GM21786 (cell line): ENCODE results near the gene SLC38A11.
"Not testable (repeated sequence)": the region's sequence is repeated elsewhere in the genome, so short reads cannot be mapped to it uniquely, and the experiment has no call there.

Experiments used
- ATAC-seq: cut with Tn5 transposase; IDR thresholded peaks from one replicate; pipeline ENCODE4 v1.9.1; 2021; ENCODE audit not compliant: unreplicated experiment

Gene SLC38A11

GRCh38 chr2:164954954-164955701 lies at the start of gene SLC38A11:
Gene SLC38A11 (minus strand): TSS chr2:164955525. CDS start chr2:164955247, 278 bp downstream.
- no peak for ATAC-seq

DNA sequence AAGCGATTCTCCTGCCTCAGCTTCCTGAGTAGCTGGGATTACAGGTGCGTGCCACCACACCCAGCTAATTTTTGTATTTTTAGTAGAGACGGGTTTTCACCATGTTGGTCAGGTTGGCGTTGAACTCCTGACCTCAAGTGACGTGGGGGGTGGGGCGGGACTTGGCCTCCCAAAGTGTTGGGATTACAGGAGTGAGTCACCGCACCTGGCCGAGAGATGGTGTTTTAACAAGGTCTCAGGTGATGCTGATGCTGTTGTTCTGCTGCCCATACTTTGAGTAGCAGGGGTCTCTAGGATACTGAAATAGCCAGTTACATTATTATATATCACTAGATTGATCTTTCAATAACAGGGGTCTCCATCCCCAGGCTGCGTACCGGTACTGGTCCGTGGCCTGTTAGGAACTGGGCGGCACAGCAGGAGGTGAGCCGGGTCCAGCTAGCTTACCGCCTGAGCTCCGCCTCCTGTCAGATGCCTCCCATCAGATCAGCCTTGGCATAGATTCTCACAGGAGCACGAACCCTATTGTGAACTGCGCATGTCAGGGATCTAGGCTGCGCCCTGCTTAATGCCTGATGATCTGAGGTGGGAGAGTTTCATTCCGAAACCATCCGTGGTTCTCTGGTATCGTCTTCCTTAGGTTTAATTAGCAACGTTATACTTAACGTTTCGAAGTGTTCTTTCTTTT lies 48.3 kb upstream of the SLC38A11 start:
- ATAC-seq = no peak

DNA sequence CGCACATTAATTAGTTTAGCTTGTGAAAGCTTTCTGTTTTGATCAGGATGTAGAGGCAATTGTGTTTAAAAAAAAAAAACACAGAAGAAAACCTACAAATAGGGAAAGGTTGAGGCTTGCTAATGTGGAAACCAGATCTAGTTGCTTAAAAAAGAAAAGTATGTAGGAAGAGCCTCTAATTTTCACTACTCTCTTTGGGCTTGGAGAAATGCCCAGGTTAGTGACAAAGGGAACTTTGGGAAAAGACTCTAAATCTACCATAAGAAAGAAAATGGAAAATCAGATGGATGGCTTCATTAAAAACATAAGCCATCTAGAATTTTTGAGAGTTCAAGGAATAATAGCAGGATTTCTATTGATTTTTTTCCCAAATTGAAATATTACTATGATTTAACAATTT lies 47.3 kb upstream of the SLC38A11 start:
- no peak for ATAC-seq

- ATAC-seq = not testable (repeated sequence)
Observed at GRCh38 chr2:164994664-164995299, 39.5 kb upstream of the SLC38A11 start.

GRCh38 chr2:164993287-164994016 lies 38.1 kb upstream of the SLC38A11 start:
- no peak for ATAC-seq

GRCh38 chr2:164992818-164993217 lies 37.5 kb upstream of the SLC38A11 start:
- peak; percentile 58 for ATAC-seq

- not testable (repeated sequence) for ATAC-seq
Observed at GRCh38 chr2:164992093-164992454, 36.7 kb upstream of the SLC38A11 start.

DNA sequence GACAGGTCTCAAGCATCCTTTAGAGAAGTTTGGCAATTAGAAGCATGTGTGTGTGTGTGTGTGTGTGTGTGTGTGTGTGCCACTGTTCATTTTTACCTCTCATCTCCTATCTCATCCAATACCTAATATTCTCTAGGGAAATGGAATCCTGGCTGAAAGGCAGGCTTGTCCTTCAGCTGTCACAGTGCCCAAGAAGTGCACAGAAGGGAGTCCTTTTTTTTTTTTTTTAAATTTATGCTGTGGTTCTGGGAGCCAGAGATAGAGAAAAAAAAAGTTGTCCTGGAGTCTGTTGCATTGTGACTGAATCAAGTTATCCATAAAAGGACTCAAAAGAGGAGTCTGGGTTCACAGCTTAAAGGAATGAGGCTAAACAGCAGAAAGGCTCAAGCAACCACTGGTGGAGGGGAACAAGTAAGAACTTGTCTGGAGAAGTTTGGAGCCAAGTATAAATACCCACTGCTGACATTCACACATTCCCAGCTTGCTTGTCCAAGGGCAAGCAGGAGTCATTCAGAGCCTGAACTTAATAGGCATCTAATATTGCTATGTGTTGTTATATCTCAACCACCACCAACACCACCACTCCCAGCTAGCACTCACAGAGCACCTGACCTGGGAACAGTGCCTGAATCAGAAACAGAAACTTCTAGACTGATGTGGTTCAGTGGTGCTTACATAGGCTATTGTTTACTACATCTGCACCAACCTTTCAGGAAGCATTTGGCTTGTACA lies 36.2 kb upstream of the SLC38A11 start:
- ATAC-seq = peak; percentile 79

DNA sequence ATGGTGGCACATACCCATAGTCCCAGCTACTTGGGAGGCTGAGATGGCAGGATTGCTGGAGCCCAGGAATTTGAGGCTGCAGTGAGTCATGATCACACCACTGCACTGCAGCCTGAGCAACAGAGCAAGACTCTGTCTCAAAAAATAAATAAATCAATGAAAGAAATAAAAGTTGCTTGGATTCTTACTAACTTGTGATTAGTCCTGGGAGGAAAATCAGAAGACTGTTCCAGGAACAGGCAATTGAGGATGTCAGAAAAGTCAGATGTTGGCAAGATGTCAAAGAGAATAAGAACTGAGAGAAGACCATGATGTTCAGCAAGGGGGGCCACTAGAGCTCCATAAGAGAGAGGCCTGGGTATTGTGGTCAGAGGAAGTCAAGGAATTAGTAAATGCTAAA lies 35.6 kb upstream of the SLC38A11 start:
- ATAC-seq = not testable (repeated sequence)

DNA sequence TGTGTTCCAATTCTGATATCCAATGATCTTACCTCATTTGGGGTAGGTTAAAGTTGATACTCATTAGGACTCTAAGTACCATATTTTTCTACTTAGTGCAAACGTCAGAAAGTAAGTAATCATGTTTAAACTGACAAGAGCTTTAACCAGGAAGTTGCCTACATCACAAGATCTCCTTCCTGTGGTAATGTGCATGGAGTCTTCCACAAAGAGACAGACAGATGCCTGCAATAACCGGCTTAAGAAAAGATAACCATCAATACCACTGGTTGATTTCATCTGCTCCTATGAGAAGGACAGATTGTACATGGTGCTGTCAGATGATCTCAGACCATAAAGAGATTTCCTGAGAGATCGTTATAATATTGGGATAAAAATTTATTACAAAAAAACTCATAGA lies 33.5 kb upstream of the SLC38A11 start:
- ATAC-seq = not testable (repeated sequence)

DNA sequence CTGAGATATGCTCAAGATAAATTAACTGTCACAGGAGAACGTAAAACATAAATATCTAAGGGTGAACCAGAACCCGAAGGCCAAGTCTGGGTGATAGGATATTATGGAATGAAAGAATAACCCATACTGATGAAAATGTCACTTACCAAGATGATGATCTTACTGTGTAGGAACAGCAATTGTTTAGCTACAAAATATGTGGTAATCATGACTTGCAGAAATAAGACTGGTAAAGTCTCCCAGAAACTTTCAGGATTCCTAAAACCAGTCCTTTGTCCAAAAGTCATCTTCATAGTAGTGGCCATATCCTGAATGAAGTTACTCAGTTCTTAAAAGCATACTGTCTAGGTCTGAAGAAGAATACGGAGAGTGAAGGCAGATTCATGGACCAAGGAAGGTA lies 30.7 kb upstream of the SLC38A11 start:
- ATAC-seq = not testable (repeated sequence)

DNA sequence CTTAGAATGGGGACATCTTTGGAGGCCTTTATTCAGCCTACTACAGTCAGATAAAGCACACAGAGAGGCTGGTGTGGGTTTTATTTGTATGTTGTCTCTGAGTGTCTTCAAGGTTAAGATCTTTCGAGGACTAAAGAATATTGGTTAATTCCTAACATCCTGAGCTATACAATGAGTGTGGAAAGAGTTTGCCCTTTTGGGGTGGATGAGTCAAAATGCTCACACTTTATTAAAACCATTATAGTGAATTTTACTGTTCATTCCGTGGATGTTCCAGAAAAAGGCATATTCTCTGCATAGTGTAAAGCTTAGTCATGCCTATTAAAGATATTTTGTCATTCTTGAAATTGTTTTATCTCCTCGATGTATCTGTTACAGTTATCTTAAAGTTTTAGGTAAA lies 29.1 kb upstream of the SLC38A11 start:
- no peak for ATAC-seq

GRCh38 chr2:164981217-164981990 lies 26.1 kb upstream of the SLC38A11 start:
- no peak for ATAC-seq

DNA sequence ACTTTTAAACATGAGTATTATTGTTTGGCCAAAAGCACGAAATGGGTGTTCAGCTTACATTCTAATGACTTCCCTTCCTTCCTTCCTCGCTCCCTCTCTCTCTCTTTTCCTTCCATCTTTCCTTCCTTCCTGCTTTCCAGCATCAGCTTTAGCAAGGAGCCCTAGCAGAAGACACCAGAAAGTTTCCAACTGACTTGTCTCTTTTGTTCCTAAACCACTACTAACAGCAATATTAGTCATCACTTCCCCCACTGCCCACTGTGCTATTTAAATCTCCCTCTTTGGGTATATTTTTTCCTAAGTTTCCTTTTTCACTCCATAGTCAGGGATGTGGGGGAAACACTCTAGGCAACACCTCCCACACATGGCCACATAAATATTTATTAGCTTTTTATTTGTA lies 25.4 kb upstream of the SLC38A11 start:
- not testable (repeated sequence) for ATAC-seq

GRCh38 chr2:164979113-164979512 lies 23.8 kb upstream of the SLC38A11 start:
- ATAC-seq = no peak

GRCh38 chr2:164976875-164977470 lies 21.6 kb upstream of the SLC38A11 start:
- not testable (repeated sequence) for ATAC-seq

- no peak for ATAC-seq
Observed at GRCh38 chr2:164976301-164976700, 21.0 kb upstream of the SLC38A11 start.

DNA sequence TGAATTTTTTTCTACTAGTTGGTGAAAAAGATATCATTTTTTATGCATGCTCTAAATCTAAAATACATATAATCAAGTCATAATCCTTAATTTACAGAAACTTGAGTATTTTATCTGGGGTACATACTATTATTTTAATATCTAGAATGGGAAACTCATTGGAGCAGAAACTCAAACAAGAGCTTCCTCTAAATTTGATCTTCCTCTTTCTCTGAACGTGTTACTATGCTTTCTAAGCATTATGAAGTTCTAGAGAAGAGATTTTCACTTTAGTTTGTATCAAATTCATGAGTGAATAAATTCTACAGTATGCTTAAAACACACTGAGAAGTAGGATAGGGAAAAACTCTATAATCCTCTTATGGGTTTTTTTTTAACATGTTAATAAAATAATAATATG lies 20.6 kb upstream of the SLC38A11 start:
- no peak for ATAC-seq

DNA sequence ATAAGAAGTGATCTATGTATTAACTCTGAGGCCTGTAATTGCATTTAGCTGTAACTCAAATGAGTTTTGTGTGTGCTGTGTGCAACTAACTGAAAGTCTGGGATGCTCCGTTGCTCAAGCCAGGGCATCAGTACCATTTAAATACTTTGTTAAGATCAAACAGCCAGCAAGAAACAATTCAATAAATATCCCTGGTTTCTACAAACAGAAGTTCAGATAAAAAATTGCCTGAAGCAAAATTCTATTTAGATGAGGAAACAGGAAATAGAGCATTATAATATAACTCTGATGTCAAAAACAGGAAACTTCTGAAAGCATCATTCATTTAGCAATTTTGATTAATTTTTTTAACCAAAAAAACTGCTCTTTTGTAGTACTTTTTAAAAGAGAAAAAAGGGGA lies 18.9 kb upstream of the SLC38A11 start:
- no peak for ATAC-seq

- no peak for ATAC-seq
Observed at GRCh38 chr2:164972216-164972615, 16.9 kb upstream of the SLC38A11 start.
